Brain microvascular endothelial cell (primary cell): ENCODE measurements around the gene PRKACA.
A peak's percentile ranks its signal among the peaks of the same experiment; 100 is the strongest.

ENCODE experiments used
- DNase-seq: peaks from one replicate; pipeline ENCODE4 v3.0.0-alpha.2; 2020
- H3K27ac ChIP-seq: fragments of 250-450 bp; sonication (Bioruptor Pico); 2 replicates; pipeline ENCODE4 v1.5.1; 2020; ENCODE audit warnings: mild to moderate bottlenecking, moderate library complexity
- H3K27me3 ChIP-seq: fragments of 250-450 bp; sonication (Bioruptor Pico); replicated peaks from 2 replicates; pipeline ENCODE4 v1.5.1; 2020; ENCODE audit warnings: mild to moderate bottlenecking
- H3K36me3 ChIP-seq: fragments of 250-450 bp; sonication (Bioruptor Pico); replicated peaks from 2 replicates; pipeline ENCODE4 v1.5.1; 2020; ENCODE audit warnings: mild to moderate bottlenecking
- H3K4me3 ChIP-seq: 2 replicates; pipeline ENCODE4 v1.5.1; 2011; ENCODE audit warnings: low read depth, mild to moderate bottlenecking, control low read depth, low read length, moderate library complexity
- CTCF ChIP-seq: IDR thresholded peaks from 2 replicates; pipeline ENCODE4 v1.5.1; 2011; ENCODE audit warnings: low read depth, mild to moderate bottlenecking, moderate library complexity, low read length, control low read depth, inconsistent platforms; ENCODE audit errors: missing control alignments
- in situ Hi-C: cut with HindIII; loops from 2 replicates; pipeline ENCODE4 v1.10.0; 2017; ENCODE audit warnings: low sequenced_read_pairs, low pct_ligation_motif_present

PRKACA gene

DNA sequence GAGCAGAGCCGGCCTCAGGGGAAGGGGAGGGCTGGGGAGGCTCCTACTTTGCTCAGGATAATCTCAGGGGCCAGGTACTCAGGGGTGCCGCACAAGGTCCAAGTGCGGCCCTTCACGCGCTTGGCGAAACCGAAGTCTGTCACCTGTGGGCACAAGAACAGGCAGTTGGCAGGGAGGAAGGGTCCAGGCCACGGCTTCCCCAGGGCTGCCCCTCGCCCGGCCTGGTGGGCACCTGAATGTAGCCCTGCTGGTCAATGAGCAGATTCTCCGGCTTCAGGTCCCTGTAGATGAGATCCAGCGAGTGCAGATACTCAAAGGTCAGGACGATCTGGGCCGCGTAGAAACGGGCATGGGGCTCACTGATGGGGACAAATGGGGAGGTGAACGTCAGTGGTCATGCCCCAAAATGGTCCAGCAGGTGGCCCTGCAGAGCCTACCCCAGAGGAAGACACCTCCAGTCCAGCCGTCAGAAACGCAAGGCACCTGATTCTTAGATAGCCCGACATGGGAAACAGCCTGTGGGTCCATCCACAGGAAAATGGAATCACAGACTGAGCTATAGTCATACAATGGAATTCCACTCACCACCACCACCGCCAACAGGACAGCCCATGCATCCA is 19.9 kb downstream of the PRKACA start:
- TF ChIP-seq CTCF, result peak; percentile 28
- no peak for DNase-seq
- Histone ChIP-seq H3K27me3 (no peaks in the 10 kb centered on the region), H3K36me3 (peaks cover 32% of the 10 kb centered on the region), H3K27ac (no peak overlapping the region), H3K4me3 (no peak overlapping the region)
- in situ Hi-C loops, result no loop called here

DNA sequence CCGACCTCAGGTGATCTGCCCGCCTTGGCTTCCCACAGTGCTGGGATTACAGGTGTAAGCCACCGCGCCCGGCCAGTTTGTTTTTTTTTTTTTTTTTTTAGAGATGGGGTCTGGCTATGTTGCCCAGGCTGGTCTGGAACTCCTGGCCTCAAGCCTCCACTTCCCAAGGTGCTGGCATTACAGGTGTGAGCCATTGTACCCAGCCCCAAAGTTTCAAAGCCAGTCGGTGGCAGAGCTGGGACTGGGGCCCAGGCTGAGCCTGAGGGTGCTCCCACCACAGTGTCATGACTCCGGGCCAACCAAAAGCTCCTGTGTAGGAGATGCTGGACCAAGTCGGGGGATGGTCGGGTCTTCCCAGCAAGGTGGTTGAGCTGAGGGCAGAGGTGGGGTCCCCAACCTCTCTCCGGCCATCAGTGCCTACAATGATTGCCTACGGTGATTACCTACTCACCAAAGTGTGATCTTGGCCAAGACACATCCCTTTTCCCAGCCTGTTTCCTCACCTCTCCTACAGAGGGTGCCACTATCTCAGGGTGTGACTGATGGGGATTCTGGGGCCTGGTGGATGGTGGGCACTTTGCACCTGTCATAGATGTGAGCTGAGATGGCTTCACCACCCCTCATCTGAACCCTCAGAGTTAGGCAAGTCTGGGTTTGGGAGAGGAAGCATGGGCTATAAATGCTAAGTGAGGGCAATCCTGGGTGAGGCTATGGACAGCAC is 21.1 kb downstream of the PRKACA start:
- H3K27ac ChIP-seq, result no peak overlapping the region
- peak; percentile 36 for TF ChIP-seq CTCF
- no peak for DNase-seq
- H3K36me3 ChIP-seq, result peaks cover 21% of the 10 kb centered on the region
- in situ Hi-C loops, result no loop called here
- H3K4me3 ChIP-seq, result no peak overlapping the region
- no peaks in the 10 kb centered on the region for H3K27me3 ChIP-seq

DNA sequence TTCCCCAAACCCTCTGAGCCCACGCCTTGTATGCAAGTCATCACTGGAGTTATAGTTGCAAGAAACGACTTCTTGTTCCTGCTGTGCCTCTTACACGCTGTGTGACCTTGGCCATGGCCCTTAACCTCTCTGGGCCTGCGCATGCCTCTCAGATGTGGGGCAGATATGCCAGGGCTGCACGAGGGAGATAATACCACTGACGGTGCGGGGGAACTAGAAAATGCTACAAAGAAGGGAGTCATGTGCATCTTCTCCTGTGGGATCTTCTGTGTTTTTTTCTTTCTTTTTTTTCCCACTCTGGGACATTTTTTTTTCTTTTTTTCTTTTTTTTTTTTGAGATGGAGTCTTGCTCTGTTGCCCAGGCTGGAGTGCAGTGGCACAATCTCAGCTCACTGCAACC is 22.7 kb downstream of the PRKACA start:
- in situ Hi-C loops, result no loop called here
- H3K27me3 ChIP-seq, result no peaks in the 10 kb centered on the region
- no peak for DNase-seq
- H3K4me3 ChIP-seq, result no peak overlapping the region
- H3K27ac ChIP-seq, result no peak overlapping the region
- no peak for TF ChIP-seq CTCF
- H3K36me3 ChIP-seq, result peaks cover 11% of the 10 kb centered on the region

DNA sequence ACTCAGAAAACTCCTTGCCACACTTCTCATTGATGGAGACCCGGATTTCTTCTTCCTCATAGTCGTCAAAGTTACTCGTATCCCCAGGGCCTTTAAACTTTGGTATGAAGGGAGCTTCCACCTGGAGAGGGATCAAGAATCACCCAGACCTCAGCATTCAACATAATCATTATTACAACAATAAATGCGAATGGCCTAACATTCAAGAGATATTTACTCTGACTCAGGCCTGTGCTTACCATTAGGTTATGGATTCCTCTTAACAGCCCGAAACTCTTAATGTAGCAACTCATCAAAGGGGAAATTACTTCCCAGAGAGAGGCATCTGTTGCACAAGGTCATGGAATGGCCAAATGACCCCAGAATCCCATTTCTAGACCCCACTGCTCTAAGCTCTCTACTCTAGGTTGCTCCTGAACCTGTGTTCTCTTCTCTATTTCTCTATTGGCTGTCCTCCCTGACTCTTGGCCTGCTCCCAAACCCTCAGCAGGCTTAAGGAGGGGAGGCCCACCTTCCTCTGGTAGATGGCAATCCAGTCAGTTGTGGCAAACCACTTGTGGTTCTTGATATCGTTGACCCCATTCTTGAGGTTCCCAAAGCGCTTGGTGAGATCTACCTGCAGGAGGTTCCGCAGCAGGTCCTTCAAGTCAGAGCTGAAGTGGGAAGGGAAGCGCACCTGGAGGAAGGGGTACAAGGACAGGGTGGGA is 24.3 kb downstream of the PRKACA start:
- Histone ChIP-seq H3K36me3 (peaks cover 18% of the 10 kb centered on the region), H3K27me3 (no peaks in the 10 kb centered on the region), H3K27ac (no peak overlapping the region), H3K4me3 (no peak overlapping the region)
- in situ Hi-C loops, result no loop called here
- TF ChIP-seq CTCF, result no peak
- DNase-seq, result no peak

DNA sequence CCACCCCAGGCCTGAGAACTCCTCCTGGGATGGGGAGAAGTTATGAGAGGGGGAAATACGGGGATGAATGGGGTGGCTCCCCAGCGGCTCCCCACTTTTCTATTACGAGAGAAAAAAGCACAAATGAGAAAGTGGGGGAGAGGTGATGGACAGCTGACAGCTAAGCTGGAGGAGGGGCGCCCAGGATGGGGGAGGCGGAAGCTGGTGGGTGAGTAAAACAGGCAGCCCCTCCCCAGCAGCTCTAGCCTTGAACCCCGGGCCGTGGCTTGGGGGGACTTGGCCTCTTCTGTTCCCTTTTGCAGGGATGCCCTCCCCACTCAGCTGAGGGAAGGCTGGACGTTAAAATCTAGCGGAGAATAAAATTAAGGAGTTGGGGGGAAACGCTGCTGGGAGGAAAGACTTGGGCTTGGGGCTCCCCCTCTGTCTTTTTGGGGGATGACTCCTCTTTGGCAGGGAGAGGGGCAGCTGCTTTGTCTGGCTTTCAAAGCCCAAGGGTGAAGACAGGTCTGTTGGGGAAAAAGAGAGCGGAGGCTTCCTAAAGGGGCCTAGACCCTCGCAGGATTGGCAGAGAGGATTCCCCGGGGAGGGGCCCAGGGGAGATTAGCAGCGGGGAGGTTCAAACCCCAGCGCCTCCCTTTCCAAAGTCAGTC is 25.6 kb downstream of the PRKACA start:
- no peaks in the 10 kb centered on the region for H3K27me3 ChIP-seq
- peaks cover 15% of the 10 kb centered on the region for H3K36me3 ChIP-seq
- no peak for TF ChIP-seq CTCF
- H3K27ac ChIP-seq, result no peak overlapping the region
- peak overlapping the region; percentile 69 for H3K4me3 ChIP-seq
- DNase-seq, result no peak
- in situ Hi-C loops, result no loop called here
